GM18526 (cell line): Measurements from ENCODE around the gene ABCC1.

Experiments
- POLR2A ChIP-seq: IDR thresholded peaks from 3 replicates; pipeline ENCODE4 v1.6.1; 2011; ENCODE audit not compliant: insufficient read length; ENCODE audit errors: extremely low read depth

Gene ABCC1

GRCh38 chr16:15974057-15974456 lies 24.6 kb downstream of the ABCC1 start:
- no peak for TF ChIP-seq POLR2A

DNA sequence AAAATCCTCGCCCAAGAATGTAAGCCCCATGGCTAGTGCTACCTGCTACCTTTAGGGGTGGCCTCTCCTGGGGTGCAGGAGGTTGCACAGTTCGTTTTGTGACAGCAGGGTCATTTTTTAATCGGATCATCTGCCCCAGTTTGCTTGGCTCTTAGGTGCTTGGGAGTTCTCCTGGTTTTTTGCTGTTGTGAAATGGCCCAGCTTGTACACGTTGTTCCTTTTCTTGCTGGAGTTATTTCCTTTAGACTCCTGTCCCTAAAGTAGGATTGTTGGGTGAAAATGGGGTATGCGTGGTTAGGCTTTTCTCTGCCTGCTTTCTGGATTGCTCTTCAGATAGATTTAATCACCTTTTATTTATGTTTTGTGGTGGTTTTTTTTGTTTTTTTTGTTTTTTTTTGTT lies 25.8 kb downstream of the ABCC1 start:
- no peak for TF ChIP-seq POLR2A

DNA sequence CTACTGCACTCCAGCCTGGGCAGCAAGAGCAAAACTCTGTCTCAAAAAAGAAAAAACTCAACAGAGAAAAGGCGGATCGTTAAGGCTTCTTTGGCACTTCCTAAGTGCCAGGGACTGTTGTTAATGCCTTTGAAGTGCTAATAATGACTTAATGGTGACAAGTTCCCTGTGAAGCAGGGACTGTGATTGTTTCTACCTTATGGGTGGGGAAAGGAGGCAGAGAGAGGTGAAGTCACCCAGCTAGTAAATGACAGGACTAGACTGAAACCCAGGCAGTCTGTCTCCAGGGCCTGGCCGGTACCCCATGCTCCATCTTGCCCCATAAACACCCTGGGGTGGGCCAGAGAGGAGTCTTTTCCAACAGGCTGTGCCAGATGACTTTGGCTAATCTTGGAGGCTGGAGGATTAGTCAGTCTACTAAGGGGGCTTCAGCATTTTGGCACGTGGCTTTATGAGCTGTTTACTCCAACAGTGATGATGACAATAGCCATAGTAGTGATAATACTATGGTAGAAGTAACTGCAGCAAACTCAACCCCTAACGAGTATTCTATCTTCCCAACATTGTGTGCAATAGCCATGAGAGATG lies 26.9 kb downstream of the ABCC1 start:
- no peak for TF ChIP-seq POLR2A

DNA sequence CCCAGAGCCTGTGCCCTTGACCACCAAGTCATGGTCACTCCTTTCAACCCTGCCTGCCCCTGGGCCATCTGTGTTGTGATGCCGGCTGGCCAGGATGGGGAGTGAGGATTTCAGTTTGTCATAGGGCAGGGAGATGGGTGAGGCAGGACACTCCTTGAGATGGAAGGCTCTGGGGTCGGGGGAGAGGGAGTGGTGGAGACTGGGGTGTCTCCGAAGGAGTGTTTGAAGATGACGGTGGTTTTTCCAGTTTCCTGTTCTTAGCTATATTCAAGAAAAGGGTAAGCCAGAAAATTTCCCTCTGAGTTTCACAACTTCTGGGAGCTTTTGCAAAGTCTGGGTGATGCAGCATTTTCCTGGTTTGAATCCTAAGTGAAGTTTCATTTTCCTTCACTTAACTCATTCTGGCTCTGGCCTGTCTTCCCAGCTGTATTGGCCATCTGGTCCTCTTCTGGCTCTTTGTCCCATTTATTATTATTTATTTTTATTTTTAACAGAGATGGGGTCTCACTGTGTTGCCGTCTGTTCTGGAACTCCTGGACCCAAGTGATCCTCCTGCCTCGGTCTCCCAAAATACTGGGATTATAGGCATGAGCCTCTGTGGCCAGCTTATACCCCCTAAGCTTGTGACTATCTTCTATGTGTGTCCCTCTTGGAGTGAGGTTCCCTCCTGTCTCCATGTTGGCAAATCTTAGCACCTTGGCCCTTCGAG lies 27.7 kb downstream of the ABCC1 start:
- TF ChIP-seq POLR2A: no peak

GRCh38 chr16:15979801-15980200 lies 30.4 kb downstream of the ABCC1 start:
- no peak for TF ChIP-seq POLR2A

DNA sequence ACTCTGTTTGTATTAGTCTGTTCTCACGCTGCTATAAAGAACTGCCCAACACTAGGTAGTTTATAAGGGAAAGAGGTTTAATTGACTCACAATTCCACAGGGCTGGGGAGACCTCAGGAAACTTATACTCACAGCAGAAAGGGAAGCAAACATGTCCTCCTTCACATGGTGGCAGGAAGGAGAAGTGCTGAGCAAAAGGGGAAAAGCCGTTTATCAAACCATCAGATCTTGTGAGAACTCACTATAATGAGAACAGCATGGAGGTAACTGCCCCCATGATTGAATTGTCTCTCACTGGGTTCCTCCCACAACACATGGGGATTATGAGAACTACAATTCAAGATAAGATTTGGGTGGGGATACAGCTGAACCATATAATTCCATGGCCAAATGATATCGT lies 30.9 kb downstream of the ABCC1 start:
- TF ChIP-seq POLR2A: no peak

DNA sequence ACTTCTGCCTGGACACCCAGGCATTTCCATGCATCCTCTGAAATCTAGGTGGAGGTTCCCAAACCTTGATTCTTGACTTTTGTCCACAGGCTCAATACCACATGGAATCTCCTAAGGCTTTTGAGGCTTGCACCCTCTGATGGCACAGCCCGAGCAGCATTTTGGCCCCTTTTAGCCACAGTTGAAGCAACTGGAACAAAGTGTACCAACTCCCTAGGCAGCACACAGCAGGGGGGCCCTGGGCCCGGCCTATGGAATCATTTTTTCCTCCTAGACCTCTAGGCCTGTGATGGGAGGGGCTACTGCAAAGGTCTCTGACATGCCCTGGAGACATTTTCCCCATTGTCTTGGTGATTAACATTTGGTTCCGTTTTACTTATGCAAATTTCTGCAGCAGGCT lies 32.0 kb downstream of the ABCC1 start:
- no peak for TF ChIP-seq POLR2A

DNA sequence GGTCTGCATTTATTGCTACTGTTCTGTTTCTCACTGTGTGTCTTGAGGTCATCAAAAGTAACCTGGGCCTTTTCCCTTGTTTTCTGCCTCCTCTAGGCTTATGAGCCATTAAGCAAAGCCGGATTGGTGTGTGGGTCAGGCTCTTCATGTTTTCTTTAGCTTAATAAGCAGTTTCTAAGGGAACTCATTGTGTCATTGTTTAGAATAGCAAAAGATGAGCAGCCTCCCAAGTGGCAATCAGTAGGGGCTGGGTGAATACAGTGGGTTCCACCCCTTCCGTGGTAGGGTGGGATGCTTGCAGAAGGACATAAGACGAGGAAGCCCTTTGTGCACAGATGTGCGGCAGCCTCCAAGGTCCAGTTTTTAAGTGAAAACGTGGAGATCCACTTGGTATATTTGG lies 34.5 kb downstream of the ABCC1 start:
- no peak for TF ChIP-seq POLR2A

GRCh38 chr16:15985144-15985543 lies 35.7 kb downstream of the ABCC1 start:
- no peak for TF ChIP-seq POLR2A

GRCh38 chr16:15986261-15986660 lies 36.8 kb downstream of the ABCC1 start:
- TF ChIP-seq POLR2A: no peak

DNA sequence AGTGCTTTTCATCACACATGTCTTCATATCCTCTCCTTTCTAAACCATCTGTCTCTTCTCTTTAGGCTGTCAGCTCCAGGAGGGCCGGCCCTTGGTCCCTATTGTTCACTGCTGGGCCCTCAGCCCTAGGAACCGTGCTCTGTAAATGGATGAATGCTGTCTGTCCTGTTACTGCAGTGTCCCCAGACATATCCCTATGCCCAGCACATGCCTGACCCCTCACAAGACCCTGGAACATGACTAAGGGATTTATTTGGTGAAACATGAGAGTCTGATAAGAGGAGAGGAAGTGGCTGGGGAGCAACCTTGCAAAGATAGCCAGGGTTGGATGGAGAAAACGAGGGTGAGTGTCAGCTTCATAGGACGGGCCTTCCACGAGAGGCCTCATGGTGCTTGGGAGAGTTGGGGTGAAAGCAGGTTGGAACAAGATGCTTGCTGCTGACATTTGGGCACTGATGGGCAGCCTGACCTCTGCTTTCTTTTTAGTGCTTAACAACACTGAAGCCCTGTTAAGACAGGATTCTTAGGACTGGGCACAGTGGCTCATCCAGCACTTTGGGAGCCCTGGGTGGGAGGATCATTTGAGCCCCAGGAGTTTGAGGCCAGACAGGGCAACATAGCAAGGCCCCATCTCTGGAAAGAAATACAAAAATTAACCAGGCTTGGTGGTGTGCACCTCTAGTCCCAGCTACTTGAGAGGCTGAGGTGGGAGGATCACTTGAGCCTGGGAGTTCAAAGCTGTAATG lies 39.0 kb downstream of the ABCC1 start:
- no peak for TF ChIP-seq POLR2A

GRCh38 chr16:15990902-15991301 lies 41.5 kb downstream of the ABCC1 start:
- TF ChIP-seq POLR2A: no peak

- no peak for TF ChIP-seq POLR2A
Observed at GRCh38 chr16:15993128-15993527, 43.7 kb downstream of the ABCC1 start.

- TF ChIP-seq POLR2A: no peak
Observed at GRCh38 chr16:15993541-15993940, 44.1 kb downstream of the ABCC1 start.

DNA sequence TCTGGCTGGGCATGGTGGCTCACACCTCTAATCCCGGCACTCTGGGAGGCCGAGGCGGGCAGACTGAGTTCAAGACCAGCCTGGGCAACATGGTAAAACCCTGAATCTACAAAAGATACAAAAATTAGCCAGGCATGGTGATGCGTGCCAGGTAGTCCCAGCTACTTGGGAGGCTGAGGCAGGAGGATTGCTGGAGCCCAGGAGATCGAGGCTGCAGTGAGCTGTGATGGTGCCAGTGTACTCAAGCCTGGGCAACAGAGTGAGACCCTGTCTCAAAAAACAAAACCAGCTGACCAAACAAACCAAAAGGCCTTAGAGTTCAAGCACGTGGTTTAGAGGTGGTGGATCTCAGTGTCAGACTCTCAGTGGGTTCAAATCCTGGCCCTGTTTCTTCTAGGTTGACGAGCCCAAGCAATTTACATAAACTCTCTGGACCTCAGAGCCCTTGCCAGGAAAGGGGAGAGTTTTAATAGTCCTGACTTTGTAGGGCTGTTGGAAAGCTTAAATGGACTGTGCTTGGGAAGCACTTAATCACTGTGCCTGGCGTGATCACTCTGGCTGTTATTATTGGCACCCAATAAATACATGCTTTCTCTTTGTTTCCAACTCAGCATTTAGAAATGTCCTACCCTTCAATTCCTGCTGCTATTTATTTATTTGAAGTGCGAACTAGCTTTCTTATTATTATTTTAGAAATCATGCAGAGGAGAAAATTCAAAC lies 44.7 kb downstream of the ABCC1 start:
- no peak for TF ChIP-seq POLR2A
